K562 (cell line): Measurements from ENCODE around the gene SMAP2. TPM values are rescaled to one million over a fixed set of nuclear protein-coding genes. Genes with fewer than 3 reads are reported as not detected.

Source experiments
- ERF ChIP-seq: fragments of 450-650 bp; formaldehyde crosslinking; IDR thresholded peaks from 2 replicates; pipeline ENCODE4 v1.4.0; 2020; ENCODE audit warnings: mild to moderate bottlenecking, mixed read lengths
- ETV5 ChIP-seq: sonication (generic); formaldehyde crosslinking; IDR thresholded peaks from 2 replicates; pipeline ENCODE4 v1.4.0; 2020; ENCODE audit warnings: low read depth, mild to moderate bottlenecking, missing genetic modification reagents
- FOXJ3 ChIP-seq: sonication (generic); formaldehyde crosslinking; IDR thresholded peaks from 2 replicates; pipeline ENCODE4 v1.4.0; 2020; ENCODE audit warnings: mild to moderate bottlenecking, missing genetic modification reagents
- FUS ChIP-seq: fragments of 200-400 bp; formaldehyde crosslinking; optimal IDR thresholded peaks from 2 replicates; pipeline ENCODE3; 2017; ENCODE audit warnings: low read depth, low read length
- IFI16 ChIP-seq: fragments of 250-450 bp; sonication (Bioruptor Pico); IDR thresholded peaks from 2 replicates; pipeline ENCODE4 v2.1.2; 2022; ENCODE audit warnings: mild to moderate bottlenecking, inconsistent platforms
- KAT8 ChIP-seq: fragments of 450-650 bp; IDR thresholded peaks from 2 replicates; pipeline ENCODE4 v1.6.1; 2016; ENCODE audit warnings: low read depth, mild to moderate bottlenecking
- MAFK ChIP-seq: IDR thresholded peaks from 2 replicates; pipeline ENCODE4 v1.6.1; 2011; ENCODE audit warnings: low read length, improper control_type of control experiment
- MIER1 ChIP-seq: fragments of 450-650 bp; IDR thresholded peaks from 2 replicates; pipeline ENCODE4 v1.6.1; 2016; ENCODE audit warnings: antibody characterized with exemption, mild to moderate bottlenecking, low read depth
- NR2F6 ChIP-seq: fragments of 450-650 bp; formaldehyde crosslinking; IDR thresholded peaks from 2 replicates; pipeline ENCODE4 v1.4.0; 2020; ENCODE audit warnings: mild to moderate bottlenecking
- NRF1 ChIP-seq, 2 experiments: fragments of 450-650 bp; IDR thresholded peaks in 1 of 2; conservative IDR thresholded peaks in 1 of 2; 2 replicates each; pipeline ENCODE4 v1.6.1; 2014; ENCODE audit warnings: mild to moderate bottlenecking in 2 of 2
- NUFIP1 ChIP-seq: fragments of 450-650 bp; IDR thresholded peaks from 2 replicates; pipeline ENCODE4 v1.6.1; 2018; ENCODE audit not compliant: partially characterized antibody
- PHTF2 ChIP-seq: fragments of 250-450 bp; sonication (Bioruptor Pico); IDR thresholded peaks from 2 replicates; pipeline ENCODE4 v1.5.0; 2021; ENCODE audit warnings: mild to moderate bottlenecking
- POLR2H ChIP-seq: IDR thresholded peaks from 2 replicates; pipeline ENCODE4 v1.6.1; 2016; ENCODE audit warnings: missing genetic modification characterization, low read depth, mild to moderate bottlenecking, control low read depth, missing compliant biosample characterization, moderate library complexity
- PURB ChIP-seq: sonication (generic); formaldehyde crosslinking; IDR thresholded peaks from 2 replicates; pipeline ENCODE4 v1.9.0; 2021; ENCODE audit warnings: low read depth, mild to moderate bottlenecking, missing genetic modification reagents
- SMARCB1 ChIP-seq: IDR thresholded peaks from 2 replicates; pipeline ENCODE4 v1.6.1; 2011; ENCODE audit warnings: improper control_type of control experiment, low read depth; ENCODE audit not compliant: insufficient read length
- SMC3 ChIP-seq: conservative IDR thresholded peaks from 2 replicates; pipeline ENCODE4 v1.6.1; 2011; ENCODE audit warnings: low read depth, low read length, improper control_type of control experiment; ENCODE audit not compliant: insufficient read depth
- SOX6 ChIP-seq: fragments of 450-650 bp; IDR thresholded peaks from 2 replicates; pipeline ENCODE4 v1.6.1; 2014; ENCODE audit warnings: mild to moderate bottlenecking
- SRSF7 ChIP-seq: fragments of 200-400 bp; formaldehyde crosslinking; optimal IDR thresholded peaks from 2 replicates; pipeline ENCODE3; 2017; ENCODE audit warnings: mild to moderate bottlenecking, low read depth, low read length
- SRSF9 ChIP-seq: fragments of 200-400 bp; formaldehyde crosslinking; IDR thresholded peaks from 2 replicates; pipeline ENCODE4 v1.6.1; 2017; ENCODE audit warnings: low read depth, low read length, borderline replicate concordance
- TFE3 ChIP-seq: fragments of 450-650 bp; formaldehyde crosslinking; IDR thresholded peaks from 2 replicates; pipeline ENCODE4 v1.4.0; 2020; ENCODE audit warnings: mild to moderate bottlenecking, mixed read lengths
- TGIF2 ChIP-seq: sonication (generic); formaldehyde crosslinking; IDR thresholded peaks from 2 replicates; pipeline ENCODE4 v1.8.1; 2022; ENCODE audit warnings: mild to moderate bottlenecking, missing genetic modification reagents, moderate library complexity
- ZBTB11 ChIP-seq, 3 experiments: fragments of 200-800 bp in 1 of 3; fragments of 250-450 bp in 1 of 3; fragments of 450-650 bp in 1 of 3; sonication (Bioruptor Pico) in 1 of 3; sonication (Bioruptor generic) in 1 of 3; formaldehyde crosslinking in 1 of 3; IDR thresholded peaks; 2 replicates each; pipeline versions ENCODE4 v1.6.1 to v1.8.0; 2016 to 2022; ENCODE audit warnings: mild to moderate bottlenecking in 2 of 3, missing genetic modification characterization in 2 of 3, missing compliant biosample characterization in 1 of 3, moderate library complexity in 1 of 3
- ZBTB9 ChIP-seq: fragments of 450-650 bp; formaldehyde crosslinking; IDR thresholded peaks from 2 replicates; pipeline ENCODE4 v1.4.0; 2020; ENCODE audit warnings: mild to moderate bottlenecking, moderate library complexity
- ZNF41 ChIP-seq: fragments of 250-450 bp; sonication (Bioruptor Pico); conservative IDR thresholded peaks from 2 replicates; pipeline ENCODE4 v1.4.0; 2020; ENCODE audit warnings: mild to moderate bottlenecking
- polyA plus RNA-seq, 8 experiments: library from polyadenylated mRNA; depleted of rRNA in 4 of 8; stranded (reverse) in 5 of 8; unstranded in 3 of 8; fragments of >200 nt; fragmentation: Nextera tagmentation in 2 of 8; fragmentation: Illumina TruSeq in 1 of 8; extraction: Ambion mirVana in 2 of 8; extraction: Trizol in 1 of 8; gene quantifications; 2 replicates each; pipeline versions ENCODE4 v1.2.1 to v1.2.3, GENCODE V29; 2011 to 2014; ENCODE audit warnings: inconsistent platforms in 1 of 8, missing spikeins in 1 of 8
- total RNA-seq, 7 experiments: library from RNA; depleted of rRNA in 6 of 7; stranded (reverse); fragments of >200 nt in 6 of 7; fragmentation: Illumina TruSeq in 2 of 7; extraction: Trizol in 2 of 7; gene quantifications; 2 replicates each; pipeline versions ENCODE4 v1.2.1 to v1.2.3, GENCODE V29; 2011 to 2021; ENCODE audit warnings: low replicate concordance in 1 of 7

Gene SMAP2
- total and polyA plus RNA-seq, 9 of the 15 experiments (the other 6 are each of a cell fraction or from before 2014, with no cell fraction given) = 38.7 to 212 (median 94.1) TPM

- TF ChIP-seq ZBTB11 (CRISPR knock-in tag; IDR thresholded peaks at IDR 0.05) (0 out of 6 replicates have a peak, but pooled peaks of 1 of the 3 experiments have one; percentile 35), IFI16 (CRISPR knock-in tag) (no peak), TGIF2 (CRISPR knock-in tag) (no peak), NUFIP1 (no peak), FOXJ3 (CRISPR knock-in tag) (no peak), KAT8 (no peak), ZNF41 (no peak), NR2F6 (CRISPR knock-in tag) (no peak), TFE3 (CRISPR knock-in tag) (no peak), SRSF7 (no peak), ERF (no peak), NRF1 (conservative IDR thresholded peaks at IDR 0.05 in 1 of 2, IDR thresholded peaks at IDR 0.05 in 1 of 2) (no peak), ETV5 (CRISPR knock-in tag) (no peak), PHTF2 (CRISPR knock-in tag) (no peak), FUS (no peak), MAFK (no peak), SRSF9 (no peak), ZBTB9 (CRISPR knock-in tag) (no peak), SMARCB1 (no peak), PURB (CRISPR knock-in tag) (no peak), MIER1 (no peak), SOX6 (peak; percentile 88), SMC3 (no peak), POLR2H (tag) (no peak)
These were observed 26.6 kb downstream of the SMAP2 start (continued) for GRCh38 chr1:40399984-40400704.
